NCI-H446 treated with DMSO at 0.1 percent for 48 hours (cell line): Measurements from ENCODE around the gene ZC3H14.
A peak's percentile ranks its signal among the peaks of the same experiment; 100 is the strongest.

ENCODE experiments used
- DNase-seq: peaks from one replicate; lab custom pipeline; 2025; lab: John Stamatoyannopoulos, UW

ZC3H14 gene

DNA sequence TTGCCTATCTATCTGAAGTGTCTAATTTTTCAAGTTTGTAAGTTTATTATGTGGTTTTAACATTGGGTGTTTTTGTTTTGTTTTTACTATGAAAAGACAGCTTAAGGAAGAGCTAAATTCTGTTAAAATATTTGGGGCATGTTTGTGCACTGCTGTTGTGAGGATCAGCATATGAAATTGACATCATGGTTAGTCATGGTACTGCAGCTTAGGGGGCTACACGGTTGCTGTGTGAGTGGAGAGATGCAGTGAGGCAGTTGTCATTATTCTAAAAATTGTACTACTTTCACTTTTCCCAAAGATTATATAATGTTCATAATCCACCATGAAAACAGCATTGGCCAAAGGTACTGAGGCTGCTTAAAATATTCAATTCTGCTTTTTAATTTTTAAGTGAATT, 49.0 kb downstream of the ZC3H14 start:
- DNase-seq: no peak

DNA sequence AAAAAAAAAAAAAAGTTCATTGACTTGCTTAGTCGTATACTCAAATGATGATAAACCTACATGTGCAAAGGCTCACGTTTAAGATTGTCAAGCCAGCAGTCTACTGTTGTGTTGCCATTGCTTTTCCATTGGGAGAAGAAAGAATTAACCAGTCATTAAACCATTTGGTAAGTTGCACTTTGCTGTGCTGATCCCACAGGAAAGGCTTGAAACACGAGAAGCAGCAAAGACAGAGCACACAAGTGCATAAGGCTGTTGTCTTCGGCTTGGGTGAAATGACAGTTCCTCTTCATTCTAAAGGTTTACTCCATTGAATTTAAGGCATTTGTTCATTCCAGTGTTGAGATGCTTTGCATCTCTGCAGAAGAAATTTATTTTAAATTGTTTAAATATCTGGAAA, 50.1 kb downstream of the ZC3H14 start:
- DNase-seq: no peak

DNA sequence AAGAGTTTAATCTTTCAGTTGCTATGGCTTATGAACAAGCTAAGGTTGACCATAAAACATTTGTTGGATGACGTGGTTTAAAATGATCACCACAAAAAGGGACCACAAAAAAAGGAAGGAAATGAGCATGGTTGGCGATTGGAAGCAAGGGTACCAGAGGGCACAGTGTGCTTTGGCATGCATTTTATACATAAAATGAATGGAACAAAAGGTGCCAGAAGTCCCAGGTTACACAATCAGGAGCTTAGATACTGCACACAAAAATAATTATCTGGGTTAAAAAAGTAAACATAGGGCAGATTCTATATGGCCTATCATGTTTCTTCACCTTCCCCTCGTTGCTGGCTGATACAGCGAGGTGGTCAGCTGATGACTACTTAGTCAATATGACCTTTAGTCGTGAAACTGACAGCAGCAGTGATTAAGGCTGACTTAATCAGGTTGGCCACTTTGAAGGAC, 50.7 kb downstream of the ZC3H14 start:
- no peak for DNase-seq

DNA sequence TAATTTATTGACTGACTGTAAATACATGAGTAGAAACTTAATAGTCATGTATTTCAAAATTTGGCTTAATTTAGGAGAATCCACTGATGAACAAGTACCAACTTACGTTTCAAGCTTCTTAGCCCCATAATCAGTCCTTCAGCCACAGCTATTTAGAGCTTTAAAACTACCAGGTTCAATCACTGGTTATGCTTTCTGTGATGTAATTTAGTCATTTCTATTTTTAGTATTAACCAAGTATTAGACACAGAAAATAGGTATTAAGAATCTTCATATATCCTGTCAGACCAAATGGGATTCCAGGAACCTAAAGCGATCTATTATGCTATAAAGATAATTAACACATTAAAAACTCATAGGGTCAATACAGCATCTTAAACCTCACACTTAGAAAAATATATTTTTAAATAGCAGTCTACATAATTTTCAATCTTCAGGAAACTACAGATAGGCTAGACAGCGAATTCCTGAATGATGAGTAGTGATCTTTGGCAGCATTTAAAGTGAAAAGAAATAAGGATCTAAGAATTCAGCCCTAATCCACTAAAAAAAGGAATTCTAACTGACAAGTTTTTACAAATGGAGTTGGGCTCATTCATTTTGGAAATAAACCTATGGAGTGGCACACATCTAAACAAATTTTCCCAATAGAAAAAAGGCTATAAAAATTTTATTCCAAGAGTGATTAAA, 51.5 kb downstream of the ZC3H14 start:
- no peak for DNase-seq

DNA sequence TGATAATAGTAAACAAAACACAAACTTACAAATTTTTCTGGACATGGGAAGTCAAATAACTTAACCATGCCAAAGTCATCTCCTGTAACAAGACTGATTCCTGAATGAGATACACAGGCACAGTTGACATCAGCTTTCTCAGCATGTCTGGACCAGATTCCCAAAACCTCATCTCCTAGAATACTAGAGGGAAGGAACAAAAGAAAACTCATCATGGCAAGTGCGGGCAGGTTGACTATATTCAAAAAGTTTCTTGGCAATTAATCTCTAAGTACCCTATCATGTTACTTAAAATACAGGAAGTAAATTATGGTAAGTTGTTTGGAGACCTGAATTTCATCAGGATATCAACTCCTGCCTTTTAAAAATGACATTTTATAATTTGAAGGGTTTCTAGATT, 53.9 kb downstream of the ZC3H14 start:
- DNase-seq: no peak

DNA sequence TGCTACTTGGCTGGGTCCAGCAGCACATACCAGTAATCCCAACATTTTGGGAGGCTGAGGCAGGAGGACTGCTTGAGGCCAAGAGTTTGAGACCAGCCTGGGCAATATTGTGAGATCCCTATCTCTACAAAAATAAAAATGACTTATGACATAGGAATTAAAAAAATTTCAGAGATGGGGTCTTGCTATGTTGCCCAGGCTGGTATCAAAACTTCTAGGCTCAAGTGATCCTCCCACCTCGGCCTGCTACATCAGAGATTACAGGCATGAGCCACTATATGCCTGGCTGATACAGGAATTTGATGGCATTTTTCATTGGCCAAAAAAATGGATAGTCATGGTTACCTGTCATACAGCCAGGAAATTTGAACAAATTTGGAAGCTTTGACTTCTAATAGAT, 54.6 kb downstream of the ZC3H14 start:
- DNase-seq: no peak

DNA sequence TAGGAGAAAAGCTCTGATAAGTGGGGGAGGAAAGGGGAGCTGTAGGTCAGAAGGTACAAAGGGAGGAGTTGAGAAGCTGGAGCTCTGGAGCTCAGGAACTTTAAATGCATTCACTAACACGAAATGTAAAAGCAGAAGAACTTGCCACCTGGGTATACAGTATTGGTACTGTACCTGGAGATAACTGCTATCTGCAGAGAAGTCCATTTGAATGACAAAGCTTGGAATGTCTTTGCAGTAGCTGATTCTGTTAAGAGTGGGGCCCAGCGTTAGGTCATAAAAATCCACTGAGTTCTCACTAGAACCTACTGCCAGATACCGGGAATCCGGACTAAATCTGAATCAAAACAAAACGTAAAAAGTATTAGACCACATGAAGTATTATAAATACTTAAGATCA, 55.6 kb downstream of the ZC3H14 start:
- no peak for DNase-seq

DNA sequence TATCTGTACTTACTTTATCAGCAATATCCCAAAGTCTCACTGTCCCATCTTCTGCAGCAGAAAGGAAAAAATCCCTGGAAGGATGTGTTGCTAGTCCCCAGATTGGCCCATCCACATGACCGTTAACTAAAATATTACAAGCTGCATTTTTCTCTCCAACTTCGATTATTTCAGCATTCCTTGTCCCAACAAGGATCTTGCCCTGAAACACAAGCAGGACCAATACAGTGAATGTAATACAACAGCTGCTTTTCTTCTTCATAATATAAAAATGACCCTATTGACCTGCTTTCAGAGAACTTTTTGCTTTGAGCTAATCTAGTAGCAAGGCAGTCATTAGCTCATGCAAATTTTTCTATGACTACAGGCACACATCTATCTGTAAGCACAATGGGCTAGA, 58.3 kb downstream of the ZC3H14 start:
- DNase-seq: no peak

DNA sequence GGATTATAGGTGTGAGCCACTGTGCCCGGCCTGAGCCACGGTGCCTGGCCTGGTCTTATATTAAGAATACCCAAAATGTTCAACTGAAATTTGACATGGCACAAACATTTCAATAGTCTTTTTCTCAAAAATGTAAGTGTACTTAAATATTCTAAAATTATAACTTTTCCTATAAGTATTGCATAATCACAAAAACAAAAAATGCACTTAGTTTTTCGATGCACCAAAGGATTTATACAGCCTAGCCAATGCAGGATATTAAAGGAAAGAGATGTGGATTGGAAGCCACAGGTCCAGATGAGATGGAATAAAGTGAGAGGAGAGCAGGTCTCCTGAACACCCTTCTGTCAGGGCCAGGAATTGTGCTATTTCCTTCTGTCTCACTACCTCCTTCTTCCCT, 62.8 kb downstream of the ZC3H14 start:
- DNase-seq: no peak

DNA sequence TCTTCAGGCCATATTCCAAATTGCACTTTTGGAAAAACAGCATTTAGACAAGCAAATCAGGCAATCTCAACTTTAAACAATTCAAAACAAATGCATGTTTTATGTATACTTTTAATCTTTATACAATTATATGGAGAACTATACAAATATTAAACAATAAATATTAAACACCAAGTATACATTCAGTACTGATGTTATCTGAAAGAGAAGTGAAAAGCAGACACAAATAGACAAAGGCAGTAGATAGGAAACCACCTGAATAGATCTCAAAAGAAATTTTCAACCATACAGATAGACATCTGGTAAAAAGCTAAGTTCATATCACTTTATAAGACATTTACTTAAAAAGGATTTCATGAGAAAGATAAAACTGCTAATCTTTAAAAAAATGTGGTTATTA, 65.2 kb downstream of the ZC3H14 start:
- no peak for DNase-seq

DNA sequence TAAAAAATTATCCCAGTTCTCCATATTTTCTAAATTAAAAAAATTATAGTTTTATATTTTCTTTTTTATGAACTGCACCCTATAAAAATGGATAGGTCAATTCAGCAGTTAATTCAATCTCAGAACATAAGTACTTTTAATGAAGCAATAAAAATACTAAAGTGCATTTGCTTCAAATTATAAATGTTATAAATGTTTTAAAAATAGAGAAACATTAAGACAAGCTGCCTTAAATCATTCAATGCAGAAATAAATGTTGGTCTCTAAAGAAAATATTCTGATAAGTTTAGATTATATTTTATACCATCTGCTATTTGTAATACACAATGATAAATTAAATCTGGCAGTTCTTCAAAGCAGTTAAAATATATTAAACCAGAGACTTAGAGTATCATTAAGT, 65.6 kb downstream of the ZC3H14 start:
- no peak for DNase-seq

DNA sequence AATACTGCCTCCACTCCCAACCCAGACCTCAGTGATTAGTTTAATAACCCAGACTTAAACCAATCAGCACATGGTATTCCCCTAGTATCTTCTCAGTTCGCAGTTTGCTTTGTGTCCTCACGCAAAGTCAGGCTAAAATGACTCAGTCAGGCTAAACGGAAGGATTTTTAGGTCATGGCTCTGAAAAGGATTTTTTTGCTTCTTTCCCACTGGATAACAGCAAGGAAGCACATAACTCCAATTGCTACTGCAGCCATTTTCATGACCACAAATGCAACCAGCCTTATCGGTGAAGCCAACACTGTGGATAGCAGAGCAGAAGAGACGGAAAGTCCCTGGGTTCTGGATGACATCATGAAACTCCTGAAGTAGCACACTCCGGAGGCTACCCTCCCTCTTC, 67.7 kb downstream of the ZC3H14 start:
- no peak for DNase-seq

DNA sequence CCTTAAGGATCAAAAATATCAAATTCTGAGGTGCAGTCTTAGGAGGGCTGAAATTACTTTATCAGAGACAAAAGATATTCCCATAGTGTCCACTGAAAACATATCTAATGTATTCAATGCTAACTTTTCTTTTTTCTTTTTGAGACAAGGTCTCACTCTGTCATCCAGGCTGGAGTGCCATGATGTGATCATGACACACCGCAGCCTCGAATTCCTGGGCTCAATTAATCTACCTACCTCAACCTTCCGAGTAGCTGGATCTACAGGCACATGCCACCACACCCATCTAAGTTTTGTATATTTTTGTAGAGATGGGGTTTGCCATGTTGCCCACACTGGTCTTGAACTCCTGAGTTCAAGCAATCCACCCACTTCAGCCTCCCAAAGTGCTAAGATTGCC, 68.3 kb downstream of the ZC3H14 start:
- no peak for DNase-seq

DNA sequence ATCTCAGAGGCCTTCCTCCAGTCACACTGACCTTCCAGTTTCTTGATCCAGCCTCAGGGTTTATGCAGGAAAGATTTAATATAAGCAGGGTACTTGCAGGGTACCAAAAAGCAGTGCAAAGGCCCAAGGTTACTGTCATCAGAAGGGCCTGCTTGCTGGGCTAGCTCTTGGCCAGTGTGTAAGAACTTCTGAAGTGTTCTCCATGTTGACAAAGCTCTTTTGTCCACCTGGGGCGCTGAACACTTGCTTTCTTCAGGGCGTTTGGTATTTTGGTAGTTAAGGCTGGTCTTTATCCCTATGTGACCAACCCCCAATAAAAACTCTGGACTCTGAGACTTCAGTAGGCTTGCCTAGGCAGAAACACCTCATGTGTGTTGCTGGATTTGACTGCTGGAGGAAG, 69.7 kb downstream of the ZC3H14 start:
- DNase-seq: no peak

DNA sequence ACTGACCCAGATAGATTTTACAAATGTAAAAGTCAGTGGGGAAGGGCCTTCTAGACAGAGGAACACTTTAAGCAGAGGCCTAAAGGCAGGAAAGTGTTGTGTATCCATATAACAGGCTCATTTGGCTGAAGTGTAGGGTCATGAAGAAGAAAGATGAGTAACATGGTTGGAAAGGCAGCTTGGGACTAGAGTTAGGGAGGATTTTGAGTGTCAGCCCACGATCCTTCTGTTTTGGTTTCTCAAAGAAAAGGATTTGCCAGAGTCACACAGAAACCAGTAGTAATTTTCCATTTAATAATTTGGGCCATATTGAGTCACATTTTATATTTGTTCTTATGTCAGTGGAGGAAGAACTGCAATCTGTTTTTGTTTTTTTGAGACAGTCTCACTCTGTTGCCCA, 76.4 kb downstream of the ZC3H14 start:
- no peak for DNase-seq

DNA sequence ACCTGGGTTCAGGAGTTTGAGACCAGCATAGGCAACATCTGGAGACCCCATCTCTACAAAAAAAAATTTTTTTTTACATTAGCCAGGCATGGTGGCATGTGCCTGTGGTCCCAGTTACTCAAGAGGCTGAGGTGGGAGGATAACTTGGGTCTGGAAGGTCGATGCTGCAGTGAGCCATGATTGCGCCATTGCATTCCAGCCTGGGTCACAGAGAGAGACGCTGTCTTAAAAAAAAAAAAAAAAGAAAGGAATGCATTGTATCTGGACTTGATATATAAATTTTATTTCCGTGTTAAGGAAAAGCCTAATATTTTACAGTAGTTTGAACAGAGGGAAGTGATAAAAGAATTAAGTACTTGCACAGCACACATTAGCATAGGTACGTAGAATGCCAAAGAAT, 97.2 kb downstream of the ZC3H14 start:
- DNase-seq: no peak

DNA sequence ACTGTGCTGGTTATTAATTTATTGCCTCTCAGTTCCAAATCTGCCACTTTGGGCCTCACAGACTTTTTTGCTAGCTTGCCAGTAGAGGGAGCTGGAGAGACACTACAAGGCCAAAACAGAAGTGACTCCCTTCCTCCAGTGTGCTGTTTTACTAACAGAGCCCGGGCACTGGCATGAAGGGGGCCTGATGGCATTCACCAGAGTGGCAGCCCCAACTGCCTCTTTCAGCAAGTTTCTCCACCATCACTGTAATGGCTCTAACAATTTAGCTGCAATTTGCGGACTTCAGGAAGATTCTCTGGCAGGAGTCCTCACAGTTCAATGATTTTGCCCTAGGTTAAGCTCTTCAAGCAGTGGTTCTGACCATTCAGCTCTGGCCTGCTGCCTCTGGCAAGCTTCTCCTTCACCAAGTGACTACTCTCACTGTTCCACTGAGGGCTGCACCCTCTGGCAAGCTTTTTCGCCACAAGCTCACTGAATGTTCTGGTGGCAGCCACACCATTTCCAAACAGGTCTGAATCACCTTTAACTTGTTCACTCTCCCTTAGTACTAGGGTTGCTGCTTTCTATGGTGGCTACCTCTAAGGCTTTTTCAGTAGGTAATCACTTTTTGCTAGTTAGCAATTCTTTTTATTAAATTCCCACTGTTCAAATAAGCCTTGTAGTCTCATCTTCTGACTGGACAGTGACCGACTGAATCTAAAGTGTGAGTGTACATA, 104.9 kb downstream of the ZC3H14 start:
- DNase-seq: peak; percentile 53

DNA sequence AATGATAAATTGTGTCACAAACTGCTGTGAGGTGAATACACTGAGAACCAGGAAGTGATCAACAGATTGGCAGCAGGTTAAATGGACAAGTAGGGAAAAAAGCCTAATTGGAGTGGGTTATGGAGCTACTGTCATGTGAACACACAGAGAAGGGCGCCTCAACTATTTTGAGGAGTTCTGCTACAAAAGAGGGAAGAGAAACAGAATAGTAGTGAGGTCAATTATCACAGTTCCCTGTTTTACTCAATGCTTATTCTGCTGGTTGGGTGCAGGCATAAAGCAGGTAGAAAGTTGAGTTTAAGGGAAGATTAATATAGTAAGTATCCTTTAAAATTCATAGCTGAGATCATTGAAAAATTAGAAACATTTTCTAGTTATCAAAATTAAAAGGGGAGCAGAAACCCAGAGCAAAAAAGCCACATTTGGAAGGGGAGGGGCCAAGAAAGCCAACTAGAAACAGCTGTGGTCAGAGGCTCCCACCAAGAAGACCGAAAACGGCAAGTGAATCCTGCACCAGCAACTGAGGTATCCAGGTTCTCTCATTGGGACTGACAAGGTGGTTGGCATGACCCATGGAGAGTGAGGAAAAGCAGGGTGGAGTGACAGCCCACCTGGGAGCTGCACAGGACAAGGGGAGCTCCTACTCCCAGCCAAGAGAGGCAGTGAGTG, 105.7 kb downstream of the ZC3H14 start:
- DNase-seq: no peak

DNA sequence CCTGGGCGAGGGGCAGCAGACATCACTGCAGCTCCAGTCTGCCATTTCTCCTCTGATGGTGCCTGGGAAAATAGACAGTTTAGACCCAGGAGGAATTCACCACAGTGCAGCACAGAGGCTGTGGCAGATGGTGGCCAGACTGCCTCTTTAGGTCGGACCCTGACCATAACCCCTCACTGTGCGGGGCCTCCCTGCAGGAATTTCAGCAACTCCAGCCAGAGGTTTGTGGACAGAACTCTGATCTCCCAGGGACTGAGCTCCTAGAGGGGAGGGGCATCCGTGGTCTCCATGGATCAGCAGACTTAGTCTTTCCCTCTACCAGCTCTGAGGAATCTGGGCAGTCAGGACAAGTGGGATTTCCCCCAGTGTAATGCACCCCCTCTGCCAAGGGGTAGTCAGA, 106.5 kb downstream of the ZC3H14 start:
- no peak for DNase-seq
